ENCODE data around the gene LTK.

LTK gene

DNA sequence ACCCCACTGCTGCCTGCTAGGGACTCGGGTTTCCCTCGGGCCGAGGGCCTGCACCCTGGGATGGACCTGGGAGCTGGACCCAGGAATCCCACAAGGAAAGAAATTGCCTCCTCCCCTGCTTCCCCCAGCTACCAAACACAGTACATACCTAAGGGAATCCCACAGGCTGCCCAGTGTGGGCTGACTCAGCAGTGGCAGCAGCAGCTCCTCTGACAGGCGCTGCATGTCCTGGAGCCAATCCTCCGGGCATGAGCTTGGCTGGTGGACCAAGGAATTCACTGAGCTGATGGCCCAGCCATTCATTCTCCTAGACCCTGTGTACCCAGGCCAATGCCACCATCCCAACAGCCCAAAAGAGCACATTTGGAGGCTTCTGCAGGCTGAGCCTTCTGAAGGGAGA is 9.5 kb upstream of the LTK start:
- no peak for DNase-seq

DNA sequence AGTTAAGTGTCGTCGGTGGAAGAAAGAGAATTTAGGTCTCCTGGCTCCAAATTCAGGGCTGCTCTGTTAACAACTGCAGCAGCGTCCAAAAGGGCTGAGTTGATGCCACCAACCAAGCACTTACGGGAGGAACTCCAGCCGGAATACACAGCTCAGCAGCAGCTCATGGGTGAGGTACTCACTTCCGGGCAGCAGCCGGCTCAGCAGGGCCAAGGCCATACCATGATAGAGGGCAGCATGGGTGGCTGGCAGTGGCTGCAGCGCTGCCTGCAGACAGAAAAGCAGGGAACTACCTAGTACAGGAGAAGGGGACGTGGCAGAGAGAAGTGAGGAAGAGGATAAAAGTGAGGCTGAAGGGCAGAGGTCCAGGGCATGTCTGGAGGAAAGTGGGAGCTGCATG is 8.0 kb upstream of the LTK start:
- no peak for DNase-seq

DNA sequence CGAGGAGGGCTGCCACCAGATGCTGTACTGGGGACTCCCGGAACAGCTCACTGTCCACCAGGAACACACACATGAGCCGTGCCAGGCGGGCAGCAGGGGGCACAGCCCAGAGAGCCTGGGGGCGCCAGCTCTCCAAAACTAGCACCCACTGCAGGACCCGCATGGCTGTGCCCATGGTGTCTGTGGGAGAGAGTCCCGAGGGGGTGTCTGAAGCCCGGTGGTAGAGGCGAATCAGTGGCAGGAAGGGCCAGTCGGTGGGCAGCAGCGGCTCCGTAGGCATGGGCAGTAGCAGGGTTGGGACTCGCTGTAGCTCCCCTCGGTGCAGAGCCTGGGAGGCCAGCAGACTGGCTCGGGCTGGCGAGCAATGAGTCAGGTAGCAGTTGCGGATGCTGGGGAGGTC is 7.0 kb upstream of the LTK start:
- no peak for DNase-seq

DNA sequence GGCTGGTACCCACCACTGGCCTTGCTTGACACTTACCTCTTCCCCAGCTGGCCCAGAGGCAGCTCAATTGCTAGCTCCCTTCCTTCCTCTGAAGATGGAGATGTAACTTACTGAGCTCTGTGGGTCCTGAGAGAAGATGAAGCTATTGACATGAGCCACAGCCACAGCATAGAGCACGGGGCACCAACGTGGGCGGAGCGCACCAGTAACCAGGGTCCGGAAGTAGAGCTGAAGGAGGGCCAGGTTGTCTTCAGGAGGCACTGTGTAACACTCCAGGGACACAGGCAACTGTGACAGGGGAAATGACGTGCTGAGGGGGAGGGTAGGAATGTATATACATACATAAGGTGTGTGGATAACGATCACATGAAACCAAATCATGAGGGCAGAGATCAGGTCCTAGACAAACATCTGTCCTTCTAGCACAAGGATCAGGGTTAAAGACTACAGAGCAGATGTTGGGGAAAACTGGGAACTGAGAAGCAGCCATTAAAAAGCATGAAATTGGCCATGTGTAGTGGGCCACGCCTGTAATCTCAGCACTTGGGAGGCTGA is 4.3 kb upstream of the LTK start:
- DNase-seq: no peak

DNA sequence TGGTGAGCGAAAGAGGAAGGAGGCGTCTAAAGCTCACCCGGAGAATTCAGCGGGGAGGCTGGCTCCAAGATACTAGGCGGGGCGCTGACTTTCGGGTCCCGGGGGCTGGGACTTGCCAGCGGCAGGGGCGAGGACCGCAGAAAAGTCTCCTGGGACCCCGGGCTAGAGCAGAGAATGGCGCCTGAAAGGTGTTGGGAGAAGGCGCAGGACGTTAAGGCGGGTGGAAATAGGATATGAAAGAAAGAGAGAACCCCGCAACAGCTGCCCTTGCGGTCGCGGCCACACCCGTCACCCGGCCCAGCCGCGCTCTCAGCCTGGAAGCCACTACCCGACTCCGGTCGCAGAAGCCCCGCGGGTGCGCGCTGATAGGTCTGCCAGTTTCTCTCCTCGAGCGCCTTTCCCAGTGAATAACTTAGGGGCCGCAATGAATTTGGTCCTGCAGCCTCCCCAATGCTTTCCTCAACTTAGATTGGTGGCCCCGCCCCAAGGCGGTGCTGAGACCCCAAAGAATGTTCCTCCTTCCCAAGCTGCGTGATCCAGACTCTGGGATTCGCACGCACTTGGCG is 604 bp downstream of the LTK start:
- DNase-seq: peak; percentile 16

DNA sequence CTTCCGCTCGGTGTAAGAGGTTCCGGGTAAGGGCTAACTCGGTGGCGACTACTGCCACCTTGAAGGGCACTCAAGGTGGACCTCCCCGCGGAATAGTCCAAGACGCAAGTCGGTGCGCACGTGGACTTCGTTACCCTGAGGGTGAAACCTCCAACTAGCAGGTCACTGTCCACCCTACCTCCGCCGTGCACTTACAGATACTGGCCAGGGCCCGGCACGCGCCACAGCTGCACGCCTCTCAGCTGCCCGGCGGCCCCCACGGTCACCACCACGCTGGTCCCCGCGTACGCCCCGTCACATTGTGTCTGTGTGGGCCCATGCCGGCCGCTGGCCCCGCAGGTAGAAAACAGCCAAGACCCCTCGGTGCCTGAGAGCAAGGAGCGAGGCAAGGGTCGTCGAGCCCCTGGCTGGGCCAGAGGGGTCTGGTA is 1.1 kb downstream of the LTK start:
- no peak for DNase-seq

DNA sequence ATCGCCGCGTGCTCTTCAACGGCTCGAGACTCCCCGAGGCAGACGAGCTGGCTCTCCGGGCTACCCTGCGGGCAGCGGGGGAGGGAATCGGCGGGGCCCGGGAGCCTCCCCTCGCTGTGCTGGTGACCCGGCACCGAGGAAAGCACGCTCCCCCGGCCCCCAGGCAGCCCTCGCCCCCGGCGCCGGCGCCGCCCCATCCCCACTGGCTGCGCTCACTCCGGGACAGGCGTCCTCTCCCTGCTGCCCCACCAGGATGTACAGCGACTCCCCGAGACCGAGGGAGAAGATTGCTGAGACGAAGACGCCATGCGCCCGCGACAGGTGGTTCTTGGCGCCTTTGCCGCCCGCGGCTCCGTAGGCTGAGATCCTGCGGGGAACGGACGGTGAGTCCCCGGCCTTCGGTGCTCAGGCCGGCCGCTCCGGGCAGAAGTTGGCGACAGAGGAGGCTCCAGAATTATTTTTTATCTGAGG is 1.7 kb downstream of the LTK start:
- no peak for DNase-seq

DNA sequence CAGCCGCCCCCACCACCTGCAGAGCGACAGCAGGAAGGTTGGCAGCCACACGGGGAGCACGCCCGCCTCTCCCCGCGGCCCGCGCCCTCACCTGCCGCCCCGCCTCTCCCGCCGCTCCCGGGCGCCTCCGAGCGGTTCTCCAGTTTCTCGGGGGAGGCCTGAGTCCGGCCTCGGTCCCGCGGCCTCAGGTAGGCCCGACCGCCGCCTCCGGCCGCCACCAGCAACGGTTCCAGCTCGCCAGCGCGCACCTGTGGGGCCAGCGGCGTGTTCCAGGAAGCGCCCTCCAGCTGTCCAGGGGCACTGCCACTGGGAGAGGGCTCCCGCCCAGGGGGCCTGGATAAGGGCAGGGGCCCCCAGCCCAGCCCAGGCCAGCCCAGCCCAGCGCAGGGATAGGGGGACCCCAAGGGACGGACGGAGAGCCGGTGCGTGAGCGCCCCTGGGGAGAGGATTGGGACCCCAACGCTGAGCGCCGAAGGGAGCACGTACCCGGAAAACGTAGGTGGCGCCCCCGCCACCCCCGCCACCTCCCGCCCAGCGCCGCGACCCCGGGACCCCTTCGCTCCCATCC is 2.2 kb downstream of the LTK start:
- DNase-seq: no peak

DNA sequence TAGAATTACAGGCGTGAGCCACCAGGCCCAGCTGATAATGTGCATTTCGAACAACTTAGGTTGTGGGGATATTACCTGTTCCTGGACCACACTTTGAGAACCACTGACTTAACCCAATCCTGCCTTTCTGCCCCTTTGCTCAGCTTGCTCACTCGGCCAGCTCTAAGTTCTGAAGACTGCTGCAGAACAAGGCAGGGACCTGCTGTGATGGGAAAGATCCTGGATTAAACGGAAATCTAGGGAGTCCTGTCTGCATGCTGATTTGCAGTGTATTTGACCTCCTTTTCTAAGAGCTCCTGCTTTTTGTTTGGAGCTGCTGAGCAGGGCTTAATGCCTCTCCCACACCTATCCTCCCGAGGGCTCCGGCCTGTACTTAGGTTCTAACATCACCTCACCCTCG is 2.9 kb downstream of the LTK start:
- no peak for DNase-seq

DNA sequence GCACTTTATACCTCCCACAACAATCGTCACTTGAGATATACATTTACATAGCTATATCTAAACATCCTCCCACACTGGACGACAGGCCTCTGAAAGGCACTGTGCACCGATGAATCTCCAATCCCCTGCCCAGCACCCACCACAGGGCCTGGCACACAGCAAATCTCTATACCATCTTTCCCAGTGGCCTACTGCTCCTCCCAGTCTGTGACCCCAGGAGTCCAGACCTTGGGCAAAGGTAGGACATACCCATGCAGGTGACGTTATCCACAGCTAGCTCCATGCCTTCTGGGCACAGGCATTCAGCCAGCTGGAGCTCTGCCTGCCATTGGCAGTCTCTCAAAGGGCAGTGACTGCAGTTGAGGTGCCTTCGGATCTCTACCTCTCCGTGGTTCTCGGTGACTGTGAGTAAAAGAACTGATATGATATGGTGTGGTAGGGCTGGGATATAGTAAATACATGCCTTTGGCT is 5.8 kb downstream of the LTK start:
- DNase-seq: no peak

DNA sequence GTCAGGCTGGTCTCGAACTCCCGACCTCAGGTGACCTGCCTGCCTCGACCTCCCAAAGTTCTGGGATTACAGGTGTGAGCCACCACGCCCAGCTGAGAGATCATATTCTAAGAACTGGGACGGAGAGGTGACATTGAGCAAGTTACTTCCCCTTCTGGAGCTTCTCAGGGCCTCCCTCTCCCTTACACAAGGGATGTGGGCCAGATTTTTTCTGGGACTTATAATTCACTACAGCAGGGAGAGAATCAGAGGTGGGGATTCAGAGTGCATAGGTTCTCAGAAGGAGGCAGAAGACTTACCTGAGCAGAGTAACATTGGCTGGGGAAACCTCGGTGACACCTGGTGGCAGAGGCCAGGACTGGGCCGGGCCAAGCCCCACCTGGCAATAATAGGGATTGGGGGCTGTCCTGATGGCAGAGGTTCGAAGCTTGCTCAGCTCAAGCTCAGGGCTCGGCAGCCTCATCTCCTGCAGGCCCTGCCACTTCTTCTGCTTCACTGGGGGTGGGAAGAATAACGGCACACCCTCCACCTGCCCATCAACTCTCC is 6.8 kb downstream of the LTK start:
- DNase-seq: no peak

DNA sequence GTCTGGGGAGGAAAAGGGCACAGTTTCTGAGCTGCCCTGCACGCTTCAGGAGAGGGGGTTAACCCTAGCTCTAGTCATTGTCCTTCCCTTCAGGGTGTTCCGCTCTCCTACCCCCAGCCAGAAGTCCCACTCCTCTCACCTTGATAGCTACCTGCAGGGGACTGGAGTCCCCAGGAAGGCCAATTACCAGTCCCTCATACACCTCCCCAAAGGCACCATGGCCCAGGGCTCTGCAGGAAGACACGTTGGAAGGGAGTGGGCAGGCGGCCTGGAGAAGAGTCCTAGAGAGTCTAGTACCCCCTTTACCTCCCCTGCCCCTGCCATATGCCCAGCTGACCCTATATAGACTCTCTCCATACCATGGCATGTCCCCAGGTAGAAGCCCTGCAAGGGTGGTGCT is 7.9 kb downstream of the LTK start:
- DNase-seq: no peak

DNA sequence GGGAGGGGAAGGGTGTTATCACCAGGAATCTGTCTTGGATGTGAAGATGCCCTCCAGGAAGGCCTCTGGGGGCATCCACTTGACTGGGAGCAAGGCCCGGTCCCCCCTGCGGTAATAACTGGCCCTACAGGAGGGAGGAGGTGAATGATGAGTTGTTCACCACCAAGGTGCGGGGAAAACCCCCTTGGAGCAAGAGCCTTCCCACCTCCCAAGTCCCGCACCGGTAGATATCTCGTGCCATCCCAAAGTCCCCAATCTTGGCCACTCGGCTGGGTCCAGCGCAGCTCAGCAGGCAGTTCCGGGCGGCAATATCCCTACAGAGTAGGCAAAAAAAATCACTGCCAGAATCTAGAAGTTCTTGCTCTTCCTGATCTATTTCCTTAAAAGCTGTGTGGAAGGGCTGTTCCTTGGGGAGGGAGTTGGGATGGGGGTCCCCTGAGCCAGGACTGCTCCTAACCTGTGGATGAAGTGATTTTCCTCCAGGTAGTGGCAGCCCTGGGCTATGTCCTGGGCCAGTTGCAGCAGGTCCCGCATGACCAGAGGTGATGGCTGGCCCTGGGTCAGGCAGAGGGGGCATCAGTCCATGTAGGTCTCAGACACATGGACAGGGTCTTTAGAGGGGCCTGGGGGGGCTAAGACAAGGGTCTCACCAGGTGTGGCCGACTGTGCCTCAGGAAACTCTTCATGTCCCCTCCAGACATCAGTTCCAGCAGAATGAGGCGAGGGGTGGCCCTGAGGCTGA is 8.7 kb downstream of the LTK start:
- no peak for DNase-seq

DNA sequence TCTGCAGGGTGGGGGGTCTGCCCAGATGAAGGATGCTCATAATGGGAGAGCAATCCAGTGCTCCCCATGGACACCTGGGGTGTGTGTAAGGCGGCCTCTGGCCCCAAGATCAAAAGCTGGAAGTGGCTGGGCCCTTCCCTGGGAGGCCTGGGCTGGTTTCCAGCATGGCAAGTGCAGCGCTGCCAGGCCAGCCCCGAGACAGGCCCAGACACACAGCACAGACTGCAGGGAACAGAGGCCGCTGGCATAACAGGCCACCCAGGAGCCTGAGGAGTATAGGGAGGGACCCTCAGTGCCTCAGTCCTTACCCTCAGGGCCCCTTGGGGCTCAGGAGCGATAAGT is 10.0 kb downstream of the LTK start:
- no peak for DNase-seq

DNA sequence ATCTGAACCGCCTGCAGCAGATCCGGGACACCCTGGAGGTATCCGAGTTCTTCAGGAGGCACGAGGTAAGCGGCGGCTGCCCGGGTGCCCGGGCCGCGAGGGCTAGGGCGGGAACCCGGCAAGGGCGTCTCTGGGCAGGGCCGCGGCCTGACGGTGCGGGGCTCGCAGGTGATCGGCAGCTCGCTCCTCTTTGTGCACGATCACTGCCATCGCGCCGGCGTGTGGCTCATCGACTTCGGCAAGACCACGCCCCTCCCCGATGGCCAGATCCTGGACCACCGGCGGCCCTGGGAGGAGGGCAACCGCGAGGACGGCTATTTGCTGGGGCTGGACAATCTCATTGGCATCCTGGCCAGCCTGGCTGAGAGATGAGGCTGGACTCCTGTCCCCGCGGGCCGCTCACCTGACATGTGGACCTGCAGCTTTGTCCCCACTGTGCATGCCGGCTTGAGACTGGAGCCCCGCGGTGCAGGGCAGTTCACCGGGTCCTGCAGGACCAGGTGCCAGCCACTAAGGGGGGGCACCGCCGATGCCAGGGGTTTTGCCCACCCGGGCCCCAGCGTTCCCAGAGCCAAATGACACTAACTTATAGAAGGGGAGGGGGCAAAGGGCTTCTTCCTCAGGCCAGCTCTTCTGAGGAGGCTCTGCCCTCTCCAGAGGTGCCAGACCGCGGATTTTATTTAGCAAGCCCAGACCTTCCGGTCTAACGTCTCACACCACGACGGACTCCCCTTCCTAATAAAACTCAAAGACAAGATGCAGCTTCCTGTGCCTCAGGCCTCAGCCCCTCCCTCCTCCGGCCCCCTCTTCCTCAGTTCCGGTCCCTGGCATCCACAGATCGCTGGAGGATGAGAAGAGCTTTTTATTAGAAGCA is 10.6 kb downstream of the LTK start:
- DNase-seq: no peak

DNA sequence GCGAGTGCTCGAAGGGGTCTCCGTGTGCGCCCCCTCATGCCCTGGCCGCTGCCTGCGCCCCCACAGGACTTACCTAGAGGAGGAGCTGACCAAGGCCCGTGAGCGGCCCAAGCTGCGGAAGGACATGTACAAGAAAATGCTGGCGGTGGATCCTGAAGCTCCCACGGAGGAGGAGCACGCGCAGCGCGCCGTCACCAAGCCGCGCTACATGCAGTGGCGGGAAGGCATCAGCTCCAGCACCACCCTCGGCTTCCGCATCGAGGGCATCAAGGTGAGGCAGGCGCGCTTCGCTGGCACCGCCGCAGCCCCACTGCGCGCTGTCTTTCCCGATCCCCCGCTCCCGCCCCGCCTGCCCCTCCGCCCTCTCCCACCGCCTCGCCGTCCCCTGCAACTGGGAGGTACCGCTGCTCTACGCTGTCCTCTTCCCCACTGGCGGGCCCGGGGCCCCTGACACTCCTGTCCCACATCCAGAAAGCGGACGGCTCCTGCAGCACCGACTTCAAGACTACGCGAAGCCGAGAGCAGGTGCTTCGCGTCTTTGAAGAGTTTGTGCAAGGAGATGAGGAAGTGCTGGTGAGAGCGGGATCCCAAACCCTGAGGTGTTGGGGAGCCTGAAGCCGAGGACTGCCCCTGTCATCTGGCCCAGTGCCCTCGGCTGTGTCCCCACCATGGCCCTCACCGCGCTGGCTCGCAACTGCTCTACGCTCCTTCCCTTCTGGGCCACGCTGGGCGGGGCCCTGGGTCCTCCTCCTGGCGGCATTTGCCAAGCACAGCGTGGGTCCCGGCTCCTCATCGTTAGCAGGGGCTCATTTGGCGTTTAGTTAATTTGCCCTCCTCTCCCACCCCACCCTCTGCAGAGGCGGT is 11.5 kb downstream of the LTK start:
- peak; percentile 24 for DNase-seq

DNA sequence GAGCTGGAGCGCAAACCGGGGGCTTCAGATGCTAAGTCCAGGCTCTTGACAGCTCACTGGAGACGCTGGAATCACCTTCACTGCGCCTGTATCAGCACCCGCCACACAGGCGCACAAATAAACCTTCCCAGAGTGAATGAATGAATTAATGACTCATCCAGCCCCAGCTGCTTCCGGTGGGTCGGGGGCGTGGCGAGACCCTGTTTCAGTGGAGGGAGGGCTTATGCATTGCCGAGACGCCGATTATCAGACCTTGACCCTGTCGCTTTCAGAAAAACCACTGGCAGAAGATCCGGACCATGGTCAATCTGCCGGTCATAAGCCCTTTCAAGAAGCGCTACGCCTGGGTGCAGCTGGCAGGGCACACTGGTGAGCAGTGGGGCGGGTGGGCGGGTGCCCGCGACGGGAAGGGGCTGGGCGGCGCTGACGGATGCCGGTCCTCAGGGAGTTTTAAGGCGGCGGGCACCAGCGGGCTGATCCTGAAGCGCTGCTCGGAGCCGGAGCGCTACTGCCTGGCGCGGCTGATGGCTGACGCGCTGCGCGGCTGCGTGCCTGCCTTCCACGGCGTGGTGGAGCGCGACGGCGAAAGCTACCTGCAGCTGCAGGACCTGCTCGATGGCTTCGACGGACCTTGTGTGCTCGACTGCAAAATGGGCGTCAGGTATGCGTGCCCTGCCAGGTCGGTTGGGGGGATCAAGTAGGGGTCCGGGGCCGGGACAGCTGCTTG is 12.3 kb downstream of the LTK start:
- DNase-seq: no peak

DNA sequence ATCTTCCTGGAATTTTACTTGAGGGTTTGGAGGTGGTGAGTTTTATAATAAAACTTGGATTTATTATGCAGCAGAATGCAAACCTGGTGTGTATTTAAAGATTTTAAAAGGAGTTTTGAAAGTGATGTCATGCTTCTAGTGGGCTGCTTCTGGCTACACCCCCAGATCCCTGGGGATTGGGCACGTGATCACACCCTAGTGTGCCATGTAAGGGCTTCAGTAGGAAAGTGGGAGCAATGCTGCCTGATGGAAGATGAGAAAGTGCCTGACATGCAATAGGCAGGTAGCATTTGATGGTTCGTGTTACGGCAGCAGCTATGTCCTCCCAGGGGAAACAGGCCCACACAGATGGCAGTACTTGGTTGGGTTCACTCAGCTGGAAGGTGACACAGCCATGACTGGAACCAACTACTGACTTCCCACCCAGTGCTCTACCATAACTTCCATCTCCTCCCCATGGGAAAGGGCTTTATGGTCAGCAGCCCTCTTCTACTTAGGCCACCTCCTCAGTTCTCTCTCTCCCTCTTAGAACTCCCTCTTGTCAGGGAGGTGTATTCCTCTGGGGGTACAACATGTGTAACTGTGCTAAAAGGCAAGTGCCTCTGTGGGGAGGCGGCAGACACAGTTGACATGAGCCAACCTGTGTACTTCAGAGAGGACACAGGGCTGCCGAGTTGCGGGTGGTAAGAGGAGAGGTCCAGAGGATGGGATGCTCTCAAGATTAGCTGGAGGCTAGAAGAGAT is 14.3 kb downstream of the LTK start:
- no peak for DNase-seq

DNA sequence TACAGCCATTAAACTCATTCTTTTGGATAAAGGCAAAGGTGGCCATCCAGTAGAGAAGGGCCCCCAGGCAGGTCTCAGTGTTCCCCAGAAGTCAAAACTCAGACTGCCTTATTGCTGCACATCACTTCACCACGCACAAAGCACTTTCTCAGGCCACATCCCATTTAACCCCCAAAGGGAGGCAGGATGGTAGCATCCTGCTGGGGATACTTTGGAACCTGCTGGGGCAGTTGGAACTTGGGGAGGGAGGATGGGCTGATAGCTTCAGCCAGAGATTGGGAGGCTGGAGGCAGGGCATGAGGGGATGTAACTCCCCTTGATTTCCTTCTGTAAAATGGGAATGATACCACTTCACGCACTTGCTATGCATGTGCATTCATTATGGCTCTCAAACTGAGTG is 15.0 kb downstream of the LTK start:
- DNase-seq: no peak

All from activated gamma-delta T cell treated with Interleukin-2 at 50 U/mL for 16 hours (primary cell).